ENCODE measurements around the gene UBA1. TPM values are rescaled to one million over a fixed set of nuclear protein-coding genes. Genes with fewer than 3 reads are reported as not detected.

UBA1 gene
- total RNA-seq, 1 experiment from 2014 or later, result 275 TPM

- Histone ChIP-seq H3K4me3 (replicated peaks in 1 of 2; ENCODE audit: low read depth in 1 of 2, low read length in 2 of 2) (no peak overlapping the region), H4K20me1 (ENCODE audit: insufficient read depth) (no peaks in the 10 kb centered on the region), H3K79me2 (ENCODE audit: insufficient read depth, low read length) (no peaks in the 10 kb centered on the region), H3K9ac (ENCODE audit: low read length) (no peak overlapping the region), H2AFZ (ENCODE audit: low read depth, low read length, poor library complexity, severe bottlenecking) (no peak overlapping the region), H3K4me1 (ENCODE audit: control insufficient read depth in 1 of 2, insufficient read depth in 2 of 2, low read length in 2 of 2) (no peaks in the 10 kb centered on the region), H3K27me3 (ENCODE audit: insufficient read depth, low read length) (no peaks in the 10 kb centered on the region), H3K4me2 (ENCODE audit: low read length) (no peak overlapping the region), H3K27ac (ENCODE audit: low read depth, low read length) (no peak overlapping the region), H3K36me3 (ENCODE audit: control insufficient read depth in 1 of 2, insufficient read depth in 2 of 2, low read length in 2 of 2) (no peaks in the 10 kb centered on the region), H3K9me3 (ENCODE audit: control insufficient read depth in 1 of 2, insufficient read depth in 1 of 2, low read depth in 1 of 2, low read length in 2 of 2) (no peaks in the 10 kb centered on the region), H3K9me2 (ENCODE audit: insufficient read depth) (no peaks in the 10 kb centered on the region)
- TF ChIP-seq YY1 (IDR thresholded peaks at IDR 0.05; ENCODE audit: extremely low read depth, insufficient replicate concordance, low read depth, low read length) (no peak), CEBPB (IDR thresholded peaks at IDR 0.05; ENCODE audit: low read depth) (no peak), MAX (IDR thresholded peaks at IDR 0.05) (no peak), SP1 (IDR thresholded peaks at IDR 0.05; ENCODE audit: low read depth) (no peak), TCF7L2 (IDR thresholded peaks at IDR 0.05; ENCODE audit: borderline replicate concordance, extremely low read depth, insufficient read depth, insufficient read length) (no peak), POLR2AphosphoS5 (IDR thresholded peaks at IDR 0.05; ENCODE audit: low read depth, low read length) (no peak)
- ATAC-seq, result no peak
- ChIA-PET CTCF (no interaction called here), POLR2A (no interaction called here), RAD21 (ENCODE audit: low non-redundant PET in 1 of 2, low total read pairs in 2 of 2, uncharacterized antibody in 2 of 2, unreplicated experiment in 2 of 2) (no interaction called here)
- no TSS peak for BruUV-seq (replicated peaks)
- no peak for DNase-seq (ENCODE audit: low read depth, low spot score)
- intact Hi-C loops (cut with micrococcal nuclease), result no loop called here
Measured at GRCh38 chrX:47248576-47248975, 54.9 kb downstream of the UBA1 start.

DNA sequence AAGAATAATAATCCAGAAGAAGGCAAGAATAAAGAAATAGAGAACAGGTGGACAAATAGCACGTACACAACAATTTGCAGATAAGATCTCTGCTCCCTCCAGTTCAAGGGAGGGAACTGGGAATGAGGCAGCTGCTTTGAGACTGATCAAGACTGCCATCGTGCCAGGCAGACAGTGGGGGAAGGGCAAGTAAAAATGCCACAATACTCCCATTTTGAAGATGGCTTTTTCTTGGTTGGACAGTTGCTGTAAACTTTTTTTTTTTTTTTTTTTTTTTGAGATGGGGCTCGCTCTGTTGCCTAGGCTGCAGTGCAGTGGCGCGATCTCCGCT is 56.4 kb downstream of the UBA1 start:
- ChIA-PET POLR2A (no interaction called here), CTCF (no interaction called here), RAD21 (ENCODE audit: low non-redundant PET in 1 of 2, low total read pairs in 2 of 2, uncharacterized antibody in 2 of 2, unreplicated experiment in 2 of 2) (no interaction called here)
- Histone ChIP-seq H3K79me2 (ENCODE audit: insufficient read depth, low read length) (no peaks in the 10 kb centered on the region), H2AFZ (ENCODE audit: low read depth, low read length, poor library complexity, severe bottlenecking) (no peak overlapping the region), H3K27ac (ENCODE audit: low read depth, low read length) (no peak overlapping the region), H4K20me1 (ENCODE audit: insufficient read depth) (no peaks in the 10 kb centered on the region), H3K4me2 (ENCODE audit: low read length) (no peak overlapping the region), H3K36me3 (ENCODE audit: control insufficient read depth in 1 of 2, insufficient read depth in 2 of 2, low read length in 2 of 2) (no peaks in the 10 kb centered on the region), H3K9ac (ENCODE audit: low read length) (no peak overlapping the region), H3K4me1 (ENCODE audit: control insufficient read depth in 1 of 2, insufficient read depth in 2 of 2, low read length in 2 of 2) (no peaks in the 10 kb centered on the region), H3K9me2 (ENCODE audit: insufficient read depth) (no peaks in the 10 kb centered on the region), H3K4me3 (replicated peaks in 1 of 2; ENCODE audit: low read depth in 1 of 2, low read length in 2 of 2) (no peak overlapping the region), H3K9me3 (ENCODE audit: control insufficient read depth in 1 of 2, insufficient read depth in 1 of 2, low read depth in 1 of 2, low read length in 2 of 2) (no peaks in the 10 kb centered on the region), H3K27me3 (ENCODE audit: insufficient read depth, low read length) (no peaks in the 10 kb centered on the region)
- DNase-seq (ENCODE audit: low read depth, low spot score) (no peak), ATAC-seq (no peak)
- intact Hi-C loops (cut with micrococcal nuclease), result no loop called here
- BruUV-seq (replicated peaks), result no TSS peak
- TF ChIP-seq YY1 (IDR thresholded peaks at IDR 0.05; ENCODE audit: extremely low read depth, insufficient replicate concordance, low read depth, low read length) (no peak), MAX (IDR thresholded peaks at IDR 0.05) (no peak), POLR2A (IDR thresholded peaks at IDR 0.05; ENCODE audit: borderline replicate concordance, extremely low read depth, insufficient read depth, insufficient read length) (no peak), EZH2phosphoT487 (IDR thresholded peaks at IDR 0.05; ENCODE audit: borderline replicate concordance) (no peak), CEBPB (IDR thresholded peaks at IDR 0.05; ENCODE audit: low read depth) (no peak), SIN3A (IDR thresholded peaks at IDR 0.05; ENCODE audit: low read depth) (no peak), EGR1 (IDR thresholded peaks at IDR 0.05; ENCODE audit: low read depth) (no peak), TCF7L2 (IDR thresholded peaks at IDR 0.05; ENCODE audit: borderline replicate concordance, extremely low read depth, insufficient read depth, insufficient read length) (no peak), FOSL1 (IDR thresholded peaks at IDR 0.05; ENCODE audit: low read depth) (no peak), EZH2 (IDR thresholded peaks at IDR 0.05) (no peak)
- TF ChIP-seq, protein P1, sequence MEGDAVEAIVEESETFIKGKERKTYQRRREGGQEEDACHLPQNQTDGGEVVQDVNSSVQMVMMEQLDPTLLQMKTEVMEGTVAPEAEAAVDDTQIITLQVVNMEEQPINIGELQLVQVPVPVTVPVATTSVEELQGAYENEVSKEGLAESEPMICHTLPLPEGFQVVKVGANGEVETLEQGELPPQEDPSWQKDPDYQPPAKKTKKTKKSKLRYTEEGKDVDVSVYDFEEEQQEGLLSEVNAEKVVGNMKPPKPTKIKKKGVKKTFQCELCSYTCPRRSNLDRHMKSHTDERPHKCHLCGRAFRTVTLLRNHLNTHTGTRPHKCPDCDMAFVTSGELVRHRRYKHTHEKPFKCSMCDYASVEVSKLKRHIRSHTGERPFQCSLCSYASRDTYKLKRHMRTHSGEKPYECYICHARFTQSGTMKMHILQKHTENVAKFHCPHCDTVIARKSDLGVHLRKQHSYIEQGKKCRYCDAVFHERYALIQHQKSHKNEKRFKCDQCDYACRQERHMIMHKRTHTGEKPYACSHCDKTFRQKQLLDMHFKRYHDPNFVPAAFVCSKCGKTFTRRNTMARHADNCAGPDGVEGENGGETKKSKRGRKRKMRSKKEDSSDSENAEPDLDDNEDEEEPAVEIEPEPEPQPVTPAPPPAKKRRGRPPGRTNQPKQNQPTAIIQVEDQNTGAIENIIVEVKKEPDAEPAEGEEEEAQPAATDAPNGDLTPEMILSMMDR (IDR thresholded peaks at IDR 0.05 in 2 of 3, conservative IDR thresholded peaks at IDR 0.05 in 1 of 3; ENCODE audit: borderline replicate concordance in 1 of 3, insufficient read depth in 1 of 3, low read depth in 2 of 3, low read length in 2 of 3), result no peak
- TF ChIP-seq, protein P2, sequence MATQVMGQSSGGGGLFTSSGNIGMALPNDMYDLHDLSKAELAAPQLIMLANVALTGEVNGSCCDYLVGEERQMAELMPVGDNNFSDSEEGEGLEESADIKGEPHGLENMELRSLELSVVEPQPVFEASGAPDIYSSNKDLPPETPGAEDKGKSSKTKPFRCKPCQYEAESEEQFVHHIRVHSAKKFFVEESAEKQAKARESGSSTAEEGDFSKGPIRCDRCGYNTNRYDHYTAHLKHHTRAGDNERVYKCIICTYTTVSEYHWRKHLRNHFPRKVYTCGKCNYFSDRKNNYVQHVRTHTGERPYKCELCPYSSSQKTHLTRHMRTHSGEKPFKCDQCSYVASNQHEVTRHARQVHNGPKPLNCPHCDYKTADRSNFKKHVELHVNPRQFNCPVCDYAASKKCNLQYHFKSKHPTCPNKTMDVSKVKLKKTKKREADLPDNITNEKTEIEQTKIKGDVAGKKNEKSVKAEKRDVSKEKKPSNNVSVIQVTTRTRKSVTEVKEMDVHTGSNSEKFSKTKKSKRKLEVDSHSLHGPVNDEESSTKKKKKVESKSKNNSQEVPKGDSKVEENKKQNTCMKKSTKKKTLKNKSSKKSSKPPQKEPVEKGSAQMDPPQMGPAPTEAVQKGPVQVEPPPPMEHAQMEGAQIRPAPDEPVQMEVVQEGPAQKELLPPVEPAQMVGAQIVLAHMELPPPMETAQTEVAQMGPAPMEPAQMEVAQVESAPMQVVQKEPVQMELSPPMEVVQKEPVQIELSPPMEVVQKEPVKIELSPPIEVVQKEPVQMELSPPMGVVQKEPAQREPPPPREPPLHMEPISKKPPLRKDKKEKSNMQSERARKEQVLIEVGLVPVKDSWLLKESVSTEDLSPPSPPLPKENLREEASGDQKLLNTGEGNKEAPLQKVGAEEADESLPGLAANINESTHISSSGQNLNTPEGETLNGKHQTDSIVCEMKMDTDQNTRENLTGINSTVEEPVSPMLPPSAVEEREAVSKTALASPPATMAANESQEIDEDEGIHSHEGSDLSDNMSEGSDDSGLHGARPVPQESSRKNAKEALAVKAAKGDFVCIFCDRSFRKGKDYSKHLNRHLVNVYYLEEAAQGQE (IDR thresholded peaks at IDR 0.05; ENCODE audit: low read depth), result no peak
